MM.1S (cell line): Measurements from ENCODE around the gene CDK2.

Source experiments
- CTCF ChIP-seq: fragments of 300-600 bp; sonication (generic); IDR thresholded peaks from 2 replicates; pipeline ENCODE4 v1.5.1; 2016; ENCODE audit warnings: antibody characterized with exemption, low read length, mixed read lengths
- EZH2 ChIP-seq: fragments of 300-600 bp; sonication (generic); optimal IDR thresholded peaks from 2 replicates; pipeline ENCODE3; 2017; ENCODE audit warnings: low read depth, mild to moderate bottlenecking, antibody characterized with exemption, low read length, mixed read lengths
- EZH2phosphoT487 ChIP-seq: fragments of 300-600 bp; sonication (generic); IDR thresholded peaks from 2 replicates; pipeline ENCODE4 v1.6.1; 2018; ENCODE audit warnings: antibody characterized with exemption, low read length

- TF ChIP-seq CTCF (no peak), EZH2 (no peak), EZH2phosphoT487 (no peak)
These were observed 41.3 kb upstream of the CDK2 start for GRCh38 chr12:55925371-55925770.
